ENCODE results near the gene JCHAIN.
"Not testable (repeated sequence)": the region's sequence is repeated elsewhere in the genome, so short reads cannot be mapped to it uniquely, and the experiment has no call there.

The JCHAIN gene

DNA sequence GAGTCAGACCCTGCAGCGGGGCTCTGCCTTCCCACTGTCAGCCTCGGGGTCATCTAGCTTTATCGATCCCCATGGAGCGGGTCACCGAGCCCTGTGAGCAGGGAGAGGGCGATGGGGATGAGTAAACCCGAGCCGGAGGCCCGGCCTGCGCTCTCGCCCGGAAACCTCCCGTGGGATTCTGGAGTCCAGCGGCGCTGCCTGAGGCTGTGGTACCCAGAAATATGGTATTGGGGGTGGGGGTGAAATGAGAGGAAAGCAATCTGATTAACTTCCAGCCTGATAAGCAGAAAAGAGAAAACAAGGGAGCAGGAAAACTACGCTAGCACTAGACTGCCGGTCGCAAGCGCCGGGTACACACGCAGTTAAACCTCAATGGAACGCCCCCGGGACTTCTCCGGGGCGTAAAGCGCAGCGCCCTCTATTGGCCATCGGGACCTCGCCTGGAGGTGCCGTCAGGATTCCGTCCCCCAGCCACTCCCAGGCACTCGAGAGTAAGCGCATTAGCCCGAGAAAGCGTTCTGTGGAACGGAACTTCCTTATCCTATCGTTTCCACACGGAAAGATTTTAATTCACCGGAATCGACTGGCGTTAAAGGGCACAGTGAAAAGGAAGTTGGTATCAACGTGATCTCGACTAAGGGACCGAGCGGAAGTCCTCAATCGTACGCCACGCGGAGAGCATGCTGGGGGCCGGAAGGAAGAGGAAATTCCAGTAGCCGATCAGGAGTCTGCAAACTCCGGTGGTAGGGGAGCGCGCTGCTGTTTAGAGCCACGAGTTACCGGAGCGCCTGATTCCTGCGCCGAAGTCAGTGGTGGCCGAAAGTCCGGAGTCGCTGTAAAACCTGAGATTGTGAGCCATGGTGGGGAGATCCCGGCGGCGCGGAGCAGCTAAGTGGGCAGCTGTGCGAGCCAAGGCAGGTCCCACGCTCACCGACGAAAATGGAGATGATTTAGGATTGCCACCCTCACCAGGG lies 21.8 kb upstream of the JCHAIN start, which contains the start of gene UTP3:
Gene UTP3, plus strand, starts transcription at position 712 of the 974 bp plus-strand sequence. Its CDS starts 146 bp downstream, at position 858.
- peak; percentile 93 for DNase-seq

DNA sequence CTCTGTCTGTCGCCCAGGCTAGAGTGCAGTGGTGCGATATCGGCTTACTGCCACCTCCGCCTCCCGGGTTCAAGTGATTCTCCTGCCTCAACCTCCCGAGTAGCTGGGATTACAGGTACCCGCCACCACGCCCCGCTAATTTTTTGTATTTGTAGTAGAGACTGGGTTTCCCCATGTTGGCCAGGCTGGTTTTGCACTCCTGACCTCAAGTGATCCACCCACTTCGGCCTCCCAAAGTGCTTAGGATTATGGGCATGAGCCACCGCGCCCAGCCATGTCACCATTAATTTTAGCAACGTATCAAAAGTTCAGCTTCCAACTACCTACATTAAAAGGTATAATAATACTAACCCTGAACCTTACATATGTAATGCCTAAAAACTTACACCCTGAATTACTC lies 21.1 kb upstream of the JCHAIN start:
- no peak for DNase-seq

DNA sequence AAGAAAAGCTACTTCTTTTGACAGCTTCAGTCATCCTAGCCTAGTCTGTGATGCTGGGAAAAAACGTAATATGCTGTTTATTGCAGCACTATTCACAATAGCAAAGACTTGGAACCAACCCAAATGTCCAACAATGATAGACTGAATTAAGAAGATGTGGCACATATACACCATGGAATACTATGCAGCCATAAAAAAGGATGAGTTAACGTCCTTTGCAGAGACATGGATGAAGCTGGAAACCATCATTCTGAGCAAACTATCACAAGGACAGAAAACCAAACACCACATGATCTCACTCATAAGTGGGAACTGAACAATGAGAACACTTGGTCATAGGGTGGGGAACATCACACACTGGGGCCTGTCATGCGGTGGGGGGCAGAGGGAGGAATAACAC lies 15.8 kb upstream of the JCHAIN start:
- not testable (repeated sequence) for DNase-seq

DNA sequence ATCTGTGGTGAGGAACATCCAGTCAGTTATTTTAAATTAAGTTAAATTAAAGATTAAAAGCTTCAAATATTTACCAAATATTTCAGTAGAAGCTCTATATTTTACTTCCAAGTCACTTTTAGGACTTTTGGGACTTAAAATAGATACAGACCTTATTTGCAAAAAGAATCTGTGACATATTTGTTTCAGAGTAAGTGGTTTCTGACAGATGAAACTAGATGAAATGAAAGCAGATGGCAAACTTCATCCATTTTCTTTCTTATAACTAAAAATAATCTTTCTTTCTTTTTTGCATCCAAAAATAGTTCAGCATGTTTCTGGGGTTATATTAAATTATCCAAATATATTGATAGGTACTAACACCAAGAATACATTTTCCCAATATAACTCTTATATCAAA lies 15.4 kb upstream of the JCHAIN start:
- no peak for DNase-seq

DNA sequence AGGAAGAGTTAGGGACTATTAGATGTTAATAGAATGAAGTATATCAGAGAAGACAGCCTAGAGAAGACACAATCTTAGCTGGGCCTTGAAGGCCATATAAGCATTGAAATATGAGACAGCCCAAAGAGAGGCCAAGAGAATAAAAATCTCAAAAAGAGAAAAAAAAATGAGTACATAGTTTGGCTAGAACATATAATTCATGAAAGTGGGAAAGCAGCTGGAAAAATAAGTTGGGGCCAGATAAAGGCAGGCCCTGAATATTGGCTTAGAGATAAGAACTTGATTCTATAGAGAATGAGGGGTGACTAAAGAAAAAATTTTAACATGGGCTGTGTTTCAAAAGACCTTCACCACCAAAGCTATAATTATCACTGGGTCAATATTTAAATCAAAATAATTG lies 14.6 kb upstream of the JCHAIN start:
- no peak for DNase-seq

DNA sequence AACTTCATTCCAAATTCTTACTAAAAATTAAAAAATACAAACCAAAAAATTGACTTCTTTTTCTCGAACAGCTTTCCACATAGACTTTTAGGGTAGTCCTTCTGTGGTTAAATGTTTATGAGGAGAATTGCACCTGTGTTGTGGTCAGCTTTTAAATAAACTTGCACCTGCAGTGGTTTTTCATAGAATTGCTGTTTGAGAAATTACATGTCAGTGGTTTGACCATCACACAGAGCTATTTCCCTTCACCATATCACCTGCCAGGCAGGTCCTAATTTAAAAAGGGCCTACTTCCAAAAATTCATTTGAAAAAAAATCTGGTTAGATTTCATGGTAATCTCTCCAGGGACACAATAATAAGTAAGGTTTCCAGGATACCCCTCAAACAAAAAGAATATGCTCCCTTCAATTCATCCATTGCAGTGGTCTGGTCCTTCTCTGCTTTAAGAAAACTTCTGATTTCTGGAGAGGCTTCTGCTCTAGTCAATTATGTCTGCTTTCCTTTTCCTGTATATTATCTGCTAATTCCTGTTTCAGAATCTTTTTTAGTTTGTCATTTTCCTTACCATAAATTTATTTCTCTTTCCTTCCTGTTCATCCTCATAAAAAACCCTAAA lies 12.2 kb upstream of the JCHAIN start:
- no peak for DNase-seq

DNA sequence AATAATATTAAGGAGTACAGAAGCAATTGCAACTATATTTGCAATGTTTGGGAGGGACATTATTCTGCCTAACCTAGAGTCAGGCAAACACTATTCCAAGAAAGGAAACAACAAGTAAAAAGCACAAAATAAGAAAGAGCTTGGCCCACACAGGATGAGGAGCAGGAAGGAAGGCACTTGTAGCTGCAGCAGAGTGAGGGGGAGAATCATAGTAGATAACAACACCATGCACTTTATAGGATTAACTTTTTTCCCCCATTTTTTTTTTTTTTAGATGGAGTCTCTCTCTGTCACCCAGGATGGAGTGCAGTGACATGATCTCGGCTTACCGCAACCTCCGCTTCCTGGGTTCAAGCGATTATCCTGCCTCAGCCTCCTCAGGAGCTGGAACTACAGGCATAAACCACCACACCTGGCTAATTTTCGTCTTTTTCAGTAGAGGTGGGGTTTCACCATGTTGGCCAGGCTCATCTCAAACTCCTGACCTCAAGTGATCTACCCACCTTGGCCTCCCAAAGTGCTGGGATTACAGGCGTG lies 10.3 kb upstream of the JCHAIN start:
- DNase-seq = no peak

DNA sequence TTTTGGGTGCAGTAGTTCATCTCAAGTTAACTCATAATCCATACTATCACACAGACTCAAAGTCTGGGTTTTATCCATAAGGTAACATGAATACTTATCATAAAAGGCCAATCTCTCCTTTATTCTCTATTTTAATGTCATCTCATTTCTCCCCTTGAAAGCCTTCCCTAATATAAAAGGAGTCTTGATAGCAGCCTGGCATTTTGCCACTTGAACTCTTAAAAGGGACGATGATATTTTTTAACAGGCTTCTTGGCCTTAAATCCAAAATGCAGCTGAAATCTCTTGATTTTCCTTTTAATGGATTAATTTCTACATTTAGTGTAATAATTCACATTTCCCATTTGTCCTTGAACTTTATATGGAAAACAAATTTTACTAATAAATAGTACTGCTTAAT lies 8.4 kb upstream of the JCHAIN start:
- DNase-seq = no peak

DNA sequence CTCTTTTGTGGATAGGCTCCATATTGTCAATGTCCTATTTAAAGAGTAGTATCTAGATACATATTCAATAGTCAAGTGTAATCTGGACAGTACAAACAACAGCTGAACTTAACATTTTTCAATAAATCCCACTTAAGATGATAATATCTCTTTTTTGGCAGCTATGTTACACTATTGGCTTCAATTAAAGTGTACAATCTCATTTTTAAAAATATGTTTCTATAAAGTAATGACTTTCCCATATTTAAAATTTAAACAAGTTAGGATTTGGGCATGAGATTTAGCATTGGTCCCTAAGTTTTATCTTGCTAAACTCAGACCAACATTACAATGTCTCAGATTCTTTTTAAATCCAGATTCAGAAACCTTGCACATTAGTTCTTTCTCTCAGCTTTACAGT lies 7.9 kb upstream of the JCHAIN start:
- DNase-seq = no peak

DNA sequence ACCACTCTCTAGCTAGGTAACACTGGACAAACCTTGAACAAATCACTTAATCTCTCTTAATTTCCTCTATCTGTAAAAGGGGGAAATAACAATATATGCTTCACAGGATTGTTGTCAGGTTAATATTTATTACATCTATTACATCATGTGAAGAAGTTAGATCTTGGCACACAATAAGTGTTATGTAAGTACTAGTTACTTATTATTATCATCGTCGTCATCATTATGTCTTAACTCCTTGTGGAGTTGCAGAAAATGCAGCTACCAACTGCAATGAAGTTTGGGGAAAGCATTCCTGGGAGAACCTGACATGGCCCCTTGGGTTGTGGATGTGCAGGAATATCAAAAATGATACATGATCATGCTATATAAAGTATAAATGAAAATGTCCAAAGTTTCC lies 4.8 kb upstream of the JCHAIN start:
- DNase-seq = no peak

DNA sequence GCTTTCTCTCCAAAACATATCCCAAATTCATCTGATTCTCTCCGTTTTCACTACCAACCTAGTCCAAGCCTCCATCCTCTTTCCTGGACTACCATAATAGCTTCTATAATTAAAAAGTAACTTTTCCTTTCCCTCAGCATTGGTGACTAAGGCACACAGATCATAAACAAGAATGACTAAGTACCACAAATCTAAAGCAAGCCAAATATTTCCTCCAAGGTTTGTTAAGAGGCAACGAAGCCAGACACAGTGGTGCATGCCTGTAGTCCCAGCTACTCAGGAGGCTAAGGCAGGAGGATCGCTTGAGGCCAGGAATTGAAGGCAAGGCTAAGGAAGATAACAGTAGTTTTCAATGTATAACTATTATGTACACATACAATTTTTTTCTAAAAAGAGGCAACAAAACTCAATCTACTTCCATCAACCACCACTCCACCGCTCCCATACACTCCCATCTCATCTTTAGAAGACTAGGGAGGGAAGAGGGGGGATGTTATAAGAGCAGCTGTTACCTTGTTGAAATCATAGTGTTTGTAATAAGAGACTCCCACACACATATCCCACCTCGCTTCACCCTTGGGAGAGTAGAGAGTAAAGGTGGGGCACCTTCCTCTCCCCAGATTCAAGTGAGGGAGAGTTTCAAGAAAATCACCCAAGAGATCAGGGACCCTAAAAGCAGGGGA lies 4.2 kb upstream of the JCHAIN start:
- no peak for DNase-seq

DNA sequence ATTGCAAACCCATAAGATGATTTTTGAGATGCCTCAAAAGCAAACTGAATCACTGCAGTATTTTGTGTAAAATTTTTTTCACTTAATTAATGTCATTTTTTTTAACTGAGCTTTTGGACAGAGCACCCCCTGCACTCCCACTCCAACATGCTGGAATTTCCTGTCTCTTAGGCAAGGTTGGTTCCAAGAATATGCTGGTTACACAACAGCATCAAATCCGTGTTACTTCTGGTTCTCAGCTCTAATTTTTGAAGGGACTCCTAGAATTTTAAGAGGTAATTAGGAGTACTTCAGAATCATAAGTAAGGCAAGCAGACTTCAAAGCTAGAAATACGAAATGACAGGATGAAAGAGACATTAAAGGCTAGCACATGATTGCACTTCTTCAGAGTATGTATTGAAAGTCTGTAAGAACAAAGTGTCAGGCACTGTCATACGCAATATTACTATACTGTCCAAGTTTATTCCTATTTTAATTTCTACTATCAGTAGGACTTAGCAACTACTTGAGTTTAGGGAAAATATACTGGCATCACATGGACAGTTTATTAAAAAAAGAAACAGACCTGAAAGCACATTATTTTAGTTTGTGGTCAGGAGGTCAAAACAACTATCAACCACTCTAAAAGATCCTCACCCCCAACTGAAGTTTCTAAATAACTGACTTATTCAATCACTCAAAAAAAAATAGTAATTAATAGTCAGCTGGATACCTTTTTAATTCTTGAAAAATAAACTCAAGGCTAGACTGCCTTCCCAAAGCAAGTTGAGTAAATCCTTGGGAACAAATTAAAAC lies 1.6 kb upstream of the JCHAIN start:
- no peak for DNase-seq

DNA sequence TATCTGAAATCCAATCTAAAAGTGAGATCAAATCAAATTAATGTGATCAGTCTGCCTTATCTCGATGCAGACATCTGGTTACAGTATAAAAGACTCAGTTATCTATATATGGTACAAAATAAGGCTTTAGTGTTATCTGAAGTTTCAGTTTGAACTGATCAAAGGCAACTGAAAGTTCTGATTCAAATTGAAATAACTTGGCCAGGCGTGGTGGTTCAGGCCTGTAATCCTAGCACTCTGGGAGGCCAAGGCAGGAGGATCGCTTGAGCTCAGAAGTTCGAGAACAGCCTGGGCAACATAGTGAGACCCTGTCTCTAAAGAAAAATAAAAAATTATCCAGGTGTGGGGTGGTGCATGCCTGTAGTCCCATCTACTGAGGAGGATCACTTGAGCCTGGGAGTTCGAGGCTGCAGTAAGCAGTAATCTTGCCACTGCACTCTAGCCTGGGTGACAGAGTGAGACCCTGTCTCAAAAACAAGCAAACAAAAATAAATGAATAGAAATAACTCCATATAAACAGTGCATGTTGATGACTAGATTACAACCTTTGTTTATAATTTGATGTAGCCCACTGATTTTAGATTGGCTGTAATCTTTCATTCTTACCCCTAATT lies 4.9 kb downstream of the JCHAIN start:
- not testable (repeated sequence) for DNase-seq

DNA sequence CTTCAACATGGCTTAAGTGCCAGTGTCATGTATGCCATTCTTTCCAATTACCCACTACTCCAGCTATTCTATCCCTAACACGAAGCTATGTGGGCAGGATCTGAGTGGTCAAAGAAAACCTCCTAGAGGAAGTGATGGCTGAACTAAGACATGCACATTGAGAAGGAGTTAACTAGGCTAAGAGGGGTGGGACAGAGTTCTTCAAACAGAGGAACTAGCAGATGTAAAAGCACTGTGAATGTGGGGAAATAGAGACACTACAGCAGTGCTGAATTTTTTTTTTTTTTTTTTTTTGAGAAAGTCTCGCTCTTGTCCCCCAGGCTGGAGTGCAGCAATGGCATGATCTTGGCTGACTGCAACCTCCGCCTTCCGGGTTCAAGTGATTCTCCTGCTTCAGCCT lies 6.2 kb downstream of the JCHAIN start:
- DNase-seq = no peak

DNA sequence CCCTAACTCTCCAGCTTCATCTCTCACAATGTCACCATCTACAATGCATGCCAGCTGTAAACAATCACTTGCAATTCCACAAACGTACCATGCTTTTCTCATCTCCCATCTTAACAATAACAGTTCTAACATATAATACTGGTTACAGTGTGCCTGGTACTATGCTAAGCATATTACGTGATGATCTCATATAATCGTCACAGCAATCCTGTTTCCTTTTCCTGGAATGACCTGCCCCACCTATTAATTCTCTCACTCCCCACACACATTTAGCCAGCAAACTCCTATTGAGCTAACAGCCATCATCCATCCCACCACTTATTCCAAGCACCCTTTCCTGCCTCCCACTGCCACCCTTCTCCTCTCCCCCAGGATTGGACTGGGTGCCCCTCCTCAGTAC lies 7.9 kb downstream of the JCHAIN start:
- DNase-seq = no peak

DNA sequence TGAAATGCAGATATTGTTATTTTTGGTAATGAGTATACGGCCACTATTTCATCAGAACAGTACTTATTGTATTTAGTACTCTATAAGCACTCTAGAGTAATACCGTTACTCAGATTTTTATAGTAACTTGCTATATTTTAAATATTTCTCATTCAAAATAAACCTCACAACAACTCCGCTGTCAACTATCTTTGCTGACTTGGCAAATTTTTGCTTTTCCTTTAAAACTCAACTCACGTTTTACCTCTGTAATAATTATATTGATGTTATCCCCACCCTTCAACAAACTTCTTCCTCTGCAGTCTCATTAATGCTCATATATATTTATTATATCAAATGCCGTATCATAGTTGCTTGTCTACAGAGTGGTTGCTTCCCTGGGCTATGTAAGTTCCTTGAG lies 9.0 kb downstream of the JCHAIN start:
- no peak for DNase-seq

DNA sequence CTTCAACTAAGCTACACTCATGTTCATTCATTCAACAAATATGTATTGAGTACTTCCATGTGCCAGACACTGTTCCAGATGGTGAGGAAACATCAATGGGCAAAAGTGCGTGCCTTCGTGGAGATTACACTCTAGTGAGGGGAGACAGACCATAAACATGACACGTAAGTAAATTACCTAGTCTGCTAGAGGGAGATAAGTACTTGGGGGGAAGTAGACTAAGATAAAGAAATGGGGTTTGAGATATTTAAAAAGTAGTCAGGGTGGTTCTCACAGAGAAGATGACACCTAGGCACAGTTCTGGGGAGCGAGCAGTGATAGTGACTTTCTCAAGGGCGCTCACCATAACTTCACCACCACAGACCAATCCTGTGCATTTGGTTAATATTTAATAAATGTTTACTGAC lies 11.7 kb downstream of the JCHAIN start:
- no peak for DNase-seq

DNA sequence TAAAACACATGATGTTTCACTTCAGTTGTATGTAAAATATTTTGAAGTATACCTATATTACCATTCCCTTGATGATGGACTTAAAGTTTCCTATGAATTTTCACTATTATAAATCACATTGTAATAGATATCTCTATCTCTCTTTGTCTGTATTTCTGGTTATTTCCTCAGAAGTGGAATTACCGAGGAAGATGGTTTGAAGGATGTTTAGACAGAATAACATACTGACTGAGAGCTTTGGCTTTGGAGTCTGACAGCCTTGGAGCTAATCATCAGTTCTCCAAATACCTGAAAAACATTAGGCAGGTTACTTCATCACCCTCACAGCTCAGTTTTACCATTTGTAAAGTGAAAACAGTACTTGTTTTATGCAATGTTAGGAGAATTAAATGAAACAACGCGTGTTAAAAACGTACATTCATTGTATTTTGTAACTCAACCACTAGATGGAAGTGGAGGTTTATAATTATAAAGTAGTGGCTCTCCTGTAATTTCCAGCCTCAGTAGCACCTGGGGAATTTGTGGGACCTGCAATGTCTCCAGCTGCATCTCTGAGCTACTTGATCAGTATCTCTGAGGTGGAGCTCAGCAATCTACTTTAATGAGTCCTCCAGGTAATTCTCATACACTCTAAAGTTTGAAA lies 14.3 kb downstream of the JCHAIN start:
- DNase-seq = no peak

DNA sequence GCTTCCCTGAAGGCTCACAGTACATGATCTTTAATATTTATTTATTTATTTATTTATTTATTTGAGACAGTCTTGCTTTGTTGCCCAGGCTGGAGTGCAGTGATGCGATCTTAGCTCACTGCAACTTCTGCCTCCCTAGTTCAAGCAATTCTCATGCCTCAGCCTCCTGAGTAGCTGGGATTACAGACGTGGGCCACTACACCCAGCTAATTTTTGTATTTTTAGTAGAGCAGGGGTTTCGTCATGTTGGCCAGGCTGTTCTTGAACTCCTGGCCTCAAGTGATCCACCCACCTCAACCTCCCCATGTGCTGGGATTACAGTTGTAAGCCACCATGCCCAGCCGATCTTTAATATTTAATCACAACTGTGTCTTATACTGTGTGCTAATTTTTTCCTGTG lies 15.6 kb downstream of the JCHAIN start:
- DNase-seq = not testable (repeated sequence)

DNA sequence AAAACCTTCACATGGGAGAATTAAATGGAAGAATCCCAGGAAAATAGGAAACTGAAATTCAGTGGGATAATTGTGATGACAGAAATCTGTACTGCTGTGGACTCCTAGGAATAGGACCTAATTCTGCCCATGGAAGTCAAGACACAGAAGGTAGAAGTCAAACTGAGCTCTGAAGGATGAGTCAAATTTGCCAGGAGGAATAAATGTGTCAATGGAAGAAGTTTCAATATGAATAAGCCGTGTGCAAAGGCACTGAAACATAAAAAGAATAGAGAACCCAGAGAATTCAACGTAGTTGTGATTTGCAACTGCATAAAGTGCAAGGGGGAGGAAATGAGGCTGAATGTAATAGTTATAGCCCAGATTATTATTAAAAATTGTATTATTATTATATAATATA lies 26.1 kb downstream of the JCHAIN start:
- DNase-seq = no peak

DNA sequence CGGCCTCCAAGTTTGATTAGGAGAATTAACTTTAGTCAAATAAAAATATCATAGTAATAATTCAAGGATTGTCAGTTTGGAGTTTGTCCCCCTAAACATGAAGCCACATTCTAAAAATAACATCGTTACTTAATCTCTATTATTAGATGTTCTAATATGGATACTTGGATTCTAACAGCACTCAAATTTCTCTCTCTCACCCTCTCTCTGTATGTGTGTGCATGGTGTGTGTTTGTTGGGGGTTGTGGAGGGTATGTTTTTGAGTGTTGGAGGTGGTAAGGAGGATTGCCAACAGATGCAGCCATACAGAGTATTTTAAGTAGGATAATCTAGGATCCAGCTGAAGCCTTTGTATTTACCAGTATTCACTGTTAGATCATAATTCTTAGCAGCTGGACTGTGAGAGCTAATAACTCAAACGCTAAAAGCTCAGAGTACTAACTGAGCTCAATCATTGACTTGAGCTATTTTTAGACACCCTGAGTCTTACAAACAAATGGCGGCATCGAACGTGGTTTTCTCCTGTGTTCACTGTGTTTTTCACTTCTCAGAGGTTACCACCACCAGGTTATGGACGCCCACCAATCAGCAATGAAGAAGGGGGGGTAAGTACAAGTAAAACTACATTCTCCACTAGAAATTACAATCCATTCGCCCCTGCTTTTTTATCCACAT lies 28.9 kb downstream of the JCHAIN start:
- no peak for DNase-seq

All from SIG-M5 (cell line).